Measurements from ENCODE around the gene RBMS3.

Gene RBMS3

GRCh38 chr3:29576675-29577074, 295.8 kb downstream of the RBMS3 start:
- no peak overlapping the region for H3K9ac ChIP-seq (ENCODE audit: low read depth in 1 of 2, low read length in 2 of 2)
- no peaks in the 10 kb centered on the region for H3K36me3 ChIP-seq (ENCODE audit: control insufficient read depth in 1 of 2, insufficient read depth in 2 of 2, low read length in 2 of 2)
- H3K4me3 ChIP-seq (ENCODE audit: low read depth in 1 of 2, low read length in 2 of 2), result no peak overlapping the region
- no peaks in the 10 kb centered on the region for H3K4me1 ChIP-seq (ENCODE audit: control insufficient read depth in 1 of 2, insufficient read depth in 2 of 2, low read length in 2 of 2)
- no peaks in the 10 kb centered on the region for H3K27me3 ChIP-seq (ENCODE audit: control insufficient read depth in 1 of 2, insufficient read depth in 2 of 2, low read length in 2 of 2)
- H3K9me3 ChIP-seq (ENCODE audit: control insufficient read depth in 1 of 2, low read length in 2 of 2), result peaks cover 0 to 3% of the 10 kb centered on the region in 2 donors
- no peak overlapping the region for H3K27ac ChIP-seq (ENCODE audit: low read depth, low read length)

GRCh38 chr3:29577250-29577649, 296.4 kb downstream of the RBMS3 start:
- no peaks in the 10 kb centered on the region for H3K27me3 ChIP-seq (ENCODE audit: control insufficient read depth in 1 of 2, insufficient read depth in 2 of 2, low read length in 2 of 2)
- peaks cover 0 to 3% of the 10 kb centered on the region in 2 donors for H3K9me3 ChIP-seq (ENCODE audit: control insufficient read depth in 1 of 2, low read length in 2 of 2)
- H3K36me3 ChIP-seq (ENCODE audit: control insufficient read depth in 1 of 2, insufficient read depth in 2 of 2, low read length in 2 of 2), result no peaks in the 10 kb centered on the region
- H3K4me3 ChIP-seq (ENCODE audit: low read depth in 1 of 2, low read length in 2 of 2), result no peak overlapping the region
- H3K4me1 ChIP-seq (ENCODE audit: control insufficient read depth in 1 of 2, insufficient read depth in 2 of 2, low read length in 2 of 2), result no peaks in the 10 kb centered on the region
- no peak overlapping the region for H3K9ac ChIP-seq (ENCODE audit: low read depth in 1 of 2, low read length in 2 of 2)
- no peak overlapping the region for H3K27ac ChIP-seq (ENCODE audit: low read depth, low read length)

GRCh38 chr3:29581311-29581710, 300.4 kb downstream of the RBMS3 start:
- Histone ChIP-seq H3K9ac (ENCODE audit: low read depth in 1 of 2, low read length in 2 of 2) (no peak overlapping the region), H3K27ac (ENCODE audit: low read depth, low read length) (no peak overlapping the region), H3K9me3 (ENCODE audit: control insufficient read depth in 1 of 2, low read length in 2 of 2) (peaks cover 0 to 3% of the 10 kb centered on the region in 2 donors), H3K4me1 (ENCODE audit: control insufficient read depth in 1 of 2, insufficient read depth in 2 of 2, low read length in 2 of 2) (no peaks in the 10 kb centered on the region), H3K4me3 (ENCODE audit: low read depth in 1 of 2, low read length in 2 of 2) (no peak overlapping the region), H3K36me3 (ENCODE audit: control insufficient read depth in 1 of 2, insufficient read depth in 2 of 2, low read length in 2 of 2) (no peaks in the 10 kb centered on the region), H3K27me3 (ENCODE audit: control insufficient read depth in 1 of 2, insufficient read depth in 2 of 2, low read length in 2 of 2) (no peaks in the 10 kb centered on the region)

GRCh38 chr3:29582273-29582672, 301.4 kb downstream of the RBMS3 start:
- no peak overlapping the region for H3K4me3 ChIP-seq (ENCODE audit: low read depth in 1 of 2, low read length in 2 of 2)
- H3K27ac ChIP-seq (ENCODE audit: low read depth, low read length), result no peak overlapping the region
- H3K9me3 ChIP-seq (ENCODE audit: control insufficient read depth in 1 of 2, low read length in 2 of 2), result no peaks in the 10 kb centered on the region
- H3K36me3 ChIP-seq (ENCODE audit: control insufficient read depth in 1 of 2, insufficient read depth in 2 of 2, low read length in 2 of 2), result no peaks in the 10 kb centered on the region
- no peaks in the 10 kb centered on the region for H3K27me3 ChIP-seq (ENCODE audit: control insufficient read depth in 1 of 2, insufficient read depth in 2 of 2, low read length in 2 of 2)
- H3K4me1 ChIP-seq (ENCODE audit: control insufficient read depth in 1 of 2, insufficient read depth in 2 of 2, low read length in 2 of 2), result no peaks in the 10 kb centered on the region
- H3K9ac ChIP-seq (ENCODE audit: low read depth in 1 of 2, low read length in 2 of 2), result no peak overlapping the region

GRCh38 chr3:29583861-29584260, 303.0 kb downstream of the RBMS3 start:
- Histone ChIP-seq H3K27me3 (ENCODE audit: control insufficient read depth in 1 of 2, insufficient read depth in 2 of 2, low read length in 2 of 2) (no peaks in the 10 kb centered on the region), H3K4me1 (ENCODE audit: control insufficient read depth in 1 of 2, insufficient read depth in 2 of 2, low read length in 2 of 2) (no peaks in the 10 kb centered on the region), H3K4me3 (ENCODE audit: low read depth in 1 of 2, low read length in 2 of 2) (no peak overlapping the region), H3K9me3 (ENCODE audit: control insufficient read depth in 1 of 2, low read length in 2 of 2) (no peaks in the 10 kb centered on the region), H3K27ac (ENCODE audit: low read depth, low read length) (no peak overlapping the region), H3K36me3 (ENCODE audit: control insufficient read depth in 1 of 2, insufficient read depth in 2 of 2, low read length in 2 of 2) (no peaks in the 10 kb centered on the region), H3K9ac (ENCODE audit: low read depth in 1 of 2, low read length in 2 of 2) (no peak overlapping the region)

- H3K9me3 ChIP-seq (ENCODE audit: control insufficient read depth in 1 of 2, low read length in 2 of 2), result no peaks in the 10 kb centered on the region
Measured at GRCh38 chr3:29585368-29585767, 304.5 kb downstream of the RBMS3 start.

GRCh38 chr3:29587340-29587739, 306.5 kb downstream of the RBMS3 start:
- Histone ChIP-seq H3K9ac (ENCODE audit: low read depth in 1 of 2, low read length in 2 of 2) (no peak overlapping the region), H3K4me1 (ENCODE audit: control insufficient read depth in 1 of 2, insufficient read depth in 2 of 2, low read length in 2 of 2) (no peaks in the 10 kb centered on the region), H3K36me3 (ENCODE audit: control insufficient read depth in 1 of 2, insufficient read depth in 2 of 2, low read length in 2 of 2) (no peaks in the 10 kb centered on the region), H3K27me3 (ENCODE audit: control insufficient read depth in 1 of 2, insufficient read depth in 2 of 2, low read length in 2 of 2) (no peaks in the 10 kb centered on the region), H3K27ac (ENCODE audit: low read depth, low read length) (no peak overlapping the region), H3K9me3 (ENCODE audit: control insufficient read depth in 1 of 2, low read length in 2 of 2) (no peaks in the 10 kb centered on the region), H3K4me3 (ENCODE audit: low read depth in 1 of 2, low read length in 2 of 2) (no peak overlapping the region)

More at GRCh38 chr3:29585368-29585767, 304.5 kb downstream of the RBMS3 start:
- Histone ChIP-seq H3K27ac (ENCODE audit: low read depth, low read length) (no peak overlapping the region), H3K4me1 (ENCODE audit: control insufficient read depth in 1 of 2, insufficient read depth in 2 of 2, low read length in 2 of 2) (no peaks in the 10 kb centered on the region), H3K36me3 (ENCODE audit: control insufficient read depth in 1 of 2, insufficient read depth in 2 of 2, low read length in 2 of 2) (no peaks in the 10 kb centered on the region), H3K4me3 (ENCODE audit: low read depth in 1 of 2, low read length in 2 of 2) (no peak overlapping the region), H3K27me3 (ENCODE audit: control insufficient read depth in 1 of 2, insufficient read depth in 2 of 2, low read length in 2 of 2) (no peaks in the 10 kb centered on the region), H3K9ac (ENCODE audit: low read depth in 1 of 2, low read length in 2 of 2) (no peak overlapping the region)

DNA sequence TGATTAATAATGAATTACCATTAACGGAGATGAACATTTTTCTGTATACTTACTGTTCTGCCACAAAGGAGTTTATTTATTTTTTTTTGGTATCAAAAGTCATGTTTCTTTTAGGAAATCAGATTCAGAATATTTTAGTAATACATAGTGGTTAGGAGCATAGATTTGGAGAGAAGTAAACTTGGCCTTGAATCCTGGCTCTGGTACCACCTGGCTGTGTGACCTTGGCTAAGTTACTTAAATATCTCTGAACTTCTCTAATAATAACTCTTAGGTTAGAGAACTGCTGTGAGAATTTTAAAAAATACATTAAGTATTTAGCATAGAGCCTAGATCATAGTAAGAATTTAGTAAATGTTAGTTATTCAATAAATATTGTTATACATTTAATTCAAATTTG, 309.1 kb downstream of the RBMS3 start:
- Histone ChIP-seq H3K9ac (ENCODE audit: low read depth in 1 of 2, low read length in 2 of 2) (no peak overlapping the region), H3K4me3 (ENCODE audit: low read depth in 1 of 2, low read length in 2 of 2) (no peak overlapping the region)

DNA sequence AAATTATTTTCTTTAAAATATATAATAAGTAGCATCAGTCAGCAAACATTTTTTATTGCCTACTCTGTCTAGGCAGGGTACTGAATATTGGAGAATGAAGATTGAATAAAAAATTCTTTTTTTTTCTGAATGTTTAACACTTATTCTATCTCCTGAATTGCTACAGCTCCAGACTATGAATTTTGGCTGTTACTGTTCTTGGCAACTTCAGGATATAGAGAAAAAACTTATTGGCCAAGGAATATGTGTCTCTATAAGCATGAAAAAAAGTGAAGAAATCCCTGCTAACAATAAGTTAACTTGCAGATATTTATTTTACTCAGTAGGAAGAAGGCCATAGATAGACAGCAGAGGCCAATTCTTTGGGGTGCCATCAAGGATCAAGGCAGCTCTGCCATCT, 309.6 kb downstream of the RBMS3 start:
- no peak overlapping the region for H3K9ac ChIP-seq (ENCODE audit: low read depth in 1 of 2, low read length in 2 of 2)
- H3K27ac ChIP-seq (ENCODE audit: low read depth, low read length), result no peak overlapping the region
- H3K4me3 ChIP-seq (ENCODE audit: low read depth in 1 of 2, low read length in 2 of 2), result no peak overlapping the region
- no peaks in the 10 kb centered on the region for H3K9me3 ChIP-seq (ENCODE audit: control insufficient read depth in 1 of 2, low read length in 2 of 2)
- no peaks in the 10 kb centered on the region for H3K27me3 ChIP-seq (ENCODE audit: control insufficient read depth in 1 of 2, insufficient read depth in 2 of 2, low read length in 2 of 2)
- no peaks in the 10 kb centered on the region for H3K36me3 ChIP-seq (ENCODE audit: control insufficient read depth in 1 of 2, insufficient read depth in 2 of 2, low read length in 2 of 2)
- no peaks in the 10 kb centered on the region for H3K4me1 ChIP-seq (ENCODE audit: control insufficient read depth in 1 of 2, insufficient read depth in 2 of 2, low read length in 2 of 2)

More for the DNA sequence above, 309.1 kb downstream of the RBMS3 start:
- Histone ChIP-seq H3K9me3 (ENCODE audit: control insufficient read depth in 1 of 2, low read length in 2 of 2) (no peaks in the 10 kb centered on the region), H3K27ac (ENCODE audit: low read depth, low read length) (no peak overlapping the region), H3K27me3 (ENCODE audit: control insufficient read depth in 1 of 2, insufficient read depth in 2 of 2, low read length in 2 of 2) (no peaks in the 10 kb centered on the region), H3K4me1 (ENCODE audit: control insufficient read depth in 1 of 2, insufficient read depth in 2 of 2, low read length in 2 of 2) (no peaks in the 10 kb centered on the region), H3K36me3 (ENCODE audit: control insufficient read depth in 1 of 2, insufficient read depth in 2 of 2, low read length in 2 of 2) (no peaks in the 10 kb centered on the region)

- Histone ChIP-seq H3K4me3 (ENCODE audit: low read depth in 1 of 2, low read length in 2 of 2) (no peak overlapping the region), H3K27ac (ENCODE audit: low read depth, low read length) (no peak overlapping the region), H3K9ac (ENCODE audit: low read depth in 1 of 2, low read length in 2 of 2) (no peak overlapping the region), H3K27me3 (ENCODE audit: control insufficient read depth in 1 of 2, insufficient read depth in 2 of 2, low read length in 2 of 2) (no peaks in the 10 kb centered on the region), H3K36me3 (ENCODE audit: control insufficient read depth in 1 of 2, insufficient read depth in 2 of 2, low read length in 2 of 2) (no peaks in the 10 kb centered on the region), H3K4me1 (ENCODE audit: control insufficient read depth in 1 of 2, insufficient read depth in 2 of 2, low read length in 2 of 2) (no peaks in the 10 kb centered on the region), H3K9me3 (ENCODE audit: control insufficient read depth in 1 of 2, low read length in 2 of 2) (no peaks in the 10 kb centered on the region)
Measured at GRCh38 chr3:29591579-29591978, 310.7 kb downstream of the RBMS3 start.

GRCh38 chr3:29593802-29594201, 312.9 kb downstream of the RBMS3 start:
- Histone ChIP-seq H3K9me3 (ENCODE audit: control insufficient read depth in 1 of 2, low read length in 2 of 2) (no peaks in the 10 kb centered on the region), H3K9ac (ENCODE audit: low read depth in 1 of 2, low read length in 2 of 2) (no peak overlapping the region), H3K27ac (ENCODE audit: low read depth, low read length) (no peak overlapping the region), H3K36me3 (ENCODE audit: control insufficient read depth in 1 of 2, insufficient read depth in 2 of 2, low read length in 2 of 2) (no peaks in the 10 kb centered on the region), H3K4me1 (ENCODE audit: control insufficient read depth in 1 of 2, insufficient read depth in 2 of 2, low read length in 2 of 2) (no peaks in the 10 kb centered on the region), H3K27me3 (ENCODE audit: control insufficient read depth in 1 of 2, insufficient read depth in 2 of 2, low read length in 2 of 2) (no peaks in the 10 kb centered on the region), H3K4me3 (ENCODE audit: low read depth in 1 of 2, low read length in 2 of 2) (no peak overlapping the region)
